Hepatocyte (in vitro differentiated cells): ENCODE data around the gene CLEC4A.

Source experiments
- EZH2 ChIP-seq: fragments of 200-600 bp; sonication (generic); IDR thresholded peaks from 2 replicates; pipeline ENCODE4 v1.6.1; 2016; ENCODE audit warnings: antibody characterized with exemption, mild to moderate bottlenecking, borderline replicate concordance
- EZH2phosphoT487 ChIP-seq: fragments of 200-600 bp; sonication (generic); IDR thresholded peaks from one replicate; pipeline ENCODE4 v1.6.1; 2018; ENCODE audit warnings: antibody characterized with exemption, mild to moderate bottlenecking, low read depth, moderate library complexity; ENCODE audit not compliant: unreplicated experiment, severe bottlenecking

- TF ChIP-seq EZH2phosphoT487, result no peak
- TF ChIP-seq EZH2, result no peak
These were observed 45.0 kb upstream of the CLEC4A start for GRCh38 chr12:8078398-8078797.
